ENCODE measurements around the gene ADGRV1. TPM values are rescaled to one million over a fixed set of nuclear protein-coding genes. Genes with fewer than 3 reads are reported as not detected.

Gene ADGRV1
- polyA plus RNA-seq, 1 of the 3 experiments (the other 2 are of a cell fraction): 0.23 TPM

DNA sequence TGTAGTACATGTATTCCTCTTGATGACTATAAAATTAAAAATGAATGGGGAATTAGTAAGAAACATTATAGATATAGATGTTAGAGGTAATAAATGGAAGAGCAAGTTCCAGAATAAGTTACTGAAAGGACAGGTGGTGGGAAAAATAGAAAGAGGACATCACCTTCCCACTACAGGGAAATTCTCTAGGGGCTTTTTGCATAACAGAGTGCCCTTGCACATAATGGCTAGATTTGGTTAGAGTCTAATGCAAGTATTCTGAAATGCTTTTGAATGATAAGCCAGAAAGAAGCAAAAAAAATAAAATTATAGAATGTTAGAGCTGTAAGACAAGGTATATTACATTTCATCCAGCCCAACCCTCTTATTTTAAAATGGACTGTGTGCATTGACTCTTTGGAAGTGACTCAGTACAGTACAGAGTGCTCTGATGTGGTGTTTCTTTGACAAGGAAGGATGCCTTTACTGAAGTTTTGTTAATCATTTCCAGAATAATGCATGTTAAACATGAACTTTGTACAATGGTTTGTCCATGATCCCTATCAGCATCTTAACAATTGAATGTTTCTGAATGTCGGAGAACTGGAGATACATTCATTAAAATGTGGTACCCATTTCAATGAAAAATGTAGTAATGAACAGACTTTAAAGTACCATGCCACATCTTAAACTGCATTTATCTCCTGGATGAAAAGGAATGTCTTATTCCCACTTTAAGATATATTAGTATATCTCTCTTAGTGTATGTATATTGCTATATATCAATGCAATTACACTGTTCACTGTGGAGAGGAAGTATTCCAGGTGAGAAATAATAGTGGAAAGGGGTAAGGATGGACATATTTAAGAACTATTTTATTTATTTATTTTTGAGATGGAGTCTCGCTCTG, 391.1 kb downstream of the ADGRV1 start (continued):
- no peak for TF ChIP-seq CTCF (IDR thresholded peaks at IDR 0.05)
- TF ChIP-seq CHD2 (IDR thresholded peaks at IDR 0.05; ENCODE audit: low read length, partially characterized antibody): no peak

- H2AFZ ChIP-seq (ENCODE audit: low read depth): no peak overlapping the region
- H3K79me2 ChIP-seq (ENCODE audit: insufficient read depth): no peaks in the 10 kb centered on the region
- WGBS (ENCODE audit: low lambda C conversion rate): 59% methylated on average over 6 of the region's 6 CpGs
- POLR2A ChIA-PET: no interaction called here
- H3K27ac ChIP-seq (ENCODE audit: low read depth in 2 of 2, low read length in 1 of 2): no peak overlapping the region; a peak in 1 of 4 replicates
- H3K9ac ChIP-seq: no peak overlapping the region
- TF ChIP-seq PBX3 (IDR thresholded peaks at IDR 0.05) (no peak), REST (IDR thresholded peaks at IDR 0.05; ENCODE audit: low read depth, low read length) (no peak), EZH2phosphoT487 (IDR thresholded peaks at IDR 0.05; ENCODE audit: borderline replicate concordance, low read depth) (no peak), MXI1 (IDR thresholded peaks at IDR 0.05; ENCODE audit: low read depth, low read length) (no peak), TCF12 (IDR thresholded peaks at IDR 0.05) (no peak), RFX5 (IDR thresholded peaks at IDR 0.05; ENCODE audit: low read length) (no peak), POLR2AphosphoS5 (IDR thresholded peaks at IDR 0.05; ENCODE audit: low read depth, low read length) (no peak), TEAD4 (IDR thresholded peaks at IDR 0.05; ENCODE audit: borderline replicate concordance, insufficient read depth) (no peak)
- TF ChIP-seq, protein P1, sequence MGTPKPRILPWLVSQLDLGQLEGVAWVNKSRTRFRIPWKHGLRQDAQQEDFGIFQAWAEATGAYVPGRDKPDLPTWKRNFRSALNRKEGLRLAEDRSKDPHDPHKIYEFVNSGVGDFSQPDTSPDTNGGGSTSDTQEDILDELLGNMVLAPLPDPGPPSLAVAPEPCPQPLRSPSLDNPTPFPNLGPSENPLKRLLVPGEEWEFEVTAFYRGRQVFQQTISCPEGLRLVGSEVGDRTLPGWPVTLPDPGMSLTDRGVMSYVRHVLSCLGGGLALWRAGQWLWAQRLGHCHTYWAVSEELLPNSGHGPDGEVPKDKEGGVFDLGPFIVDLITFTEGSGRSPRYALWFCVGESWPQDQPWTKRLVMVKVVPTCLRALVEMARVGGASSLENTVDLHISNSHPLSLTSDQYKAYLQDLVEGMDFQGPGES (IDR thresholded peaks at IDR 0.05; ENCODE audit: low read depth, low read length): no peak
- TF ChIP-seq, protein P2, sequence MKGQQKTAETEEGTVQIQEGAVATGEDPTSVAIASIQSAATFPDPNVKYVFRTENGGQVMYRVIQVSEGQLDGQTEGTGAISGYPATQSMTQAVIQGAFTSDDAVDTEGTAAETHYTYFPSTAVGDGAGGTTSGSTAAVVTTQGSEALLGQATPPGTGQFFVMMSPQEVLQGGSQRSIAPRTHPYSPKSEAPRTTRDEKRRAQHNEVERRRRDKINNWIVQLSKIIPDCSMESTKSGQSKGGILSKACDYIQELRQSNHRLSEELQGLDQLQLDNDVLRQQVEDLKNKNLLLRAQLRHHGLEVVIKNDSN (IDR thresholded peaks at IDR 0.05; ENCODE audit: borderline replicate concordance, low read depth): no peak
- H3K4me1 ChIP-seq (ENCODE audit: control insufficient read depth in 1 of 2, insufficient read depth in 2 of 2, low read depth in 1 of 2, low read length in 1 of 2): peaks cover 0 to 5% of the 10 kb centered on the region in 2 experiments; a peak in 2 of 4 replicates
- CTCF ChIA-PET: no interaction called here
- H3K9me3 ChIP-seq: no peaks in the 10 kb centered on the region
- H3K4me2 ChIP-seq: no peak overlapping the region
- no peak for DNase-seq
- H3K36me3 ChIP-seq (replicated peaks in 1 of 2; ENCODE audit: control insufficient read depth in 1 of 2, insufficient read depth in 2 of 2, low read length in 1 of 2): no peaks in the 10 kb centered on the region
- no peaks in the 10 kb centered on the region for H3K27me3 ChIP-seq (ENCODE audit: insufficient read depth)
- no peaks in the 10 kb centered on the region for H4K20me1 ChIP-seq (ENCODE audit: insufficient read depth)
- H3K4me3 ChIP-seq (ENCODE audit: low read depth in 2 of 2, low read length in 1 of 2): no peak overlapping the region
- H3K9me2 ChIP-seq: no peaks in the 10 kb centered on the region
- no peaks in the 10 kb centered on the region for H3F3A ChIP-seq (replicated peaks; ENCODE audit: insufficient read depth)
Observed at GRCh38 chr5:90955001-90955635, 396.5 kb downstream of the ADGRV1 start.

All from SK-N-SH (cell line).